NT2/D1 (cell line): ENCODE results near the gene MAN2B1.

Experiments used
- YY1 ChIP-seq: IDR thresholded peaks from 2 replicates; pipeline ENCODE4 v1.6.1; 2011; ENCODE audit not compliant: insufficient read length, insufficient read depth
- ZNF274 ChIP-seq: IDR thresholded peaks from 2 replicates; pipeline ENCODE4 v1.6.1; 2011; ENCODE audit warnings: mild to moderate bottlenecking, low read depth, low read length

DNA sequence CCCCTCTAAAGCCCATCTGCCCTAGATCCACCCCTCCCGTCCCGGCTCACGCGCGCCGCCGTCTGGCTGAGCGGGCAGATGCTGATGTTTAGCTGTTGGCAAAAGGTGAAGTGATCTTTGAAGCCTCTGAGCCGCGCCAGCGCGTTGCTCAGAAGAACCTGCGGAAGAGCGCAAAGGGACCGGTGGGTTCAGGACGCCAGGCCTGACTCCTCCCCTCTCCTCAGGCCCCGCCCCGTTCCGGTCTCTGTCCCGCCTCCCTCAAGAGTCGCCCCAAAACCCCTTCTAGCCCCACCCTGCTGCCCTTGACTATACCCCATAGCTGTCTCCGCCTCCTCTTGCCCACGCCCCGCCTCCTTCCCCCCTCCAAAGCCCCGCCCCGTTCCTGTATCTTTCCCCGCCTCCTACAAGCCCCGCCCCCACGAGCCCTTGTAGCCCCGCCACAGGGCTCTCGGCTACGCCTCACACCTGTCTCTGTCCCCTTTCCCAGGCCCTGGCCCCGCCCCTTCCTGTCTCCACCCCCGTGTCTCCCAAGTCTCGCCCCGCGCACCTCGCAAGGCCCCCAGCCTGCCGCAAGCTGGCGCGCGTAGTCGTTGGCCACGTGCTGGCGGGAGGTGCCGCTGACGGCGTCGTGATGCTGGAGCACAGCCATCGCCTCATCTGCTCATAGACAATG lies 9.5 kb downstream of the MAN2B1 start:
- TF ChIP-seq ZNF274 (no peak), YY1 (no peak)
